Lung (tissue), 12 donors: ENCODE data around the gene ESRRB. TPM values are rescaled to one million over a fixed set of nuclear protein-coding genes. Genes with fewer than 3 reads are reported as not detected.
A peak's percentile ranks its signal among the peaks of the same experiment; 100 is the strongest.

ENCODE experiments used
- ATAC-seq: fragments of 200-7000 bp; cut with Tn5 transposase; one replicate; pipeline ENCODE4 v1.9.1; 2020; ENCODE audit warnings: moderate number of reproducible peaks; ENCODE audit not compliant: insufficient read depth, low FRiP score
- DNase-seq, 3 donors: peaks; one replicate each; pipeline ENCODE4 v3.0.0-alpha.2; 2013 to 2017
- H3K27ac ChIP-seq, 2 donors: one replicate each; pipeline ENCODE4 v1.5.1; 2013; ENCODE audit warnings: mild to moderate bottlenecking in 2 of 2, moderate library complexity in 2 of 2, control low read depth in 1 of 2, inconsistent platforms in 1 of 2, low read depth in 1 of 2, low read length in 1 of 2
- H3K27me3 ChIP-seq, 3 donors: one replicate each; pipeline ENCODE4 v1.5.1; 2013; ENCODE audit warnings: low read length in 2 of 3; ENCODE audit not compliant: control insufficient read depth in 3 of 3, insufficient read depth in 3 of 3
- H3K36me3 ChIP-seq, 4 donors: one replicate each; pipeline ENCODE4 v1.5.1; 2013; ENCODE audit warnings: low read length in 4 of 4, mild to moderate bottlenecking in 1 of 4, moderate library complexity in 1 of 4; ENCODE audit not compliant: control insufficient read depth in 4 of 4, insufficient read depth in 4 of 4
- H3K4me1 ChIP-seq, 5 donors: one replicate each; pipeline ENCODE4 v1.5.1; 2013; ENCODE audit warnings: low read length in 5 of 5, mild to moderate bottlenecking in 2 of 5, moderate library complexity in 1 of 5; ENCODE audit not compliant: control insufficient read depth in 5 of 5, insufficient read depth in 5 of 5
- H3K4me3 ChIP-seq: one replicate; pipeline ENCODE4 v1.5.1; 2013; ENCODE audit warnings: mild to moderate bottlenecking, control low read depth, moderate library complexity
- H3K9ac ChIP-seq, 2 donors: one replicate each; pipeline ENCODE4 v1.5.1; 2013; ENCODE audit warnings: low read length in 2 of 2, control low read depth in 1 of 2; ENCODE audit not compliant: insufficient read depth in 1 of 2
- H3K9me3 ChIP-seq, 4 donors: one replicate each; pipeline ENCODE4 v1.5.1; 2013; ENCODE audit warnings: low read length in 3 of 4, mild to moderate bottlenecking in 1 of 4, moderate library complexity in 1 of 4; ENCODE audit not compliant: control insufficient read depth in 4 of 4, insufficient read depth in 3 of 4
- CTCF ChIP-seq: IDR thresholded peaks from 2 replicates; pipeline ENCODE4 v1.5.1; 2012; ENCODE audit warnings: mild to moderate bottlenecking; ENCODE audit errors: control extremely low read depth, extremely low read depth
- WGBS, 2 donors: extraction: QIAGEN DNeasy Blood & Tissue Kit; methylation state at CpG; one replicate each; pipeline ENCODE4 v1.1.7; 2013; 5-methylcytosine and 5-hydroxymethylcytosine counted together
- polyA plus RNA-seq, 2 donors: library from polyadenylated mRNA; stranded (reverse); fragments of 200-250 nt; gene quantifications; one replicate each; pipeline ENCODE4 v1.2.1, GENCODE V29; 2013
- total RNA-seq, 2 donors: library from RNA; depleted of rRNA in 1 of 2; stranded (reverse); fragments of >200 nt in 1 of 2; gene quantifications; one replicate each; pipeline ENCODE4 v1.2.1, GENCODE V29; 2014 to 2021
- donor health status: control.
- donor health status: control.
- donor health status: Bipolar disorder and iron deficiency.
- donor health status: healthy.
- donor health status: DM: yes; HTN: yes; CAD: no.

The ESRRB gene
- total and polyA plus RNA-seq, 4 donors = 0.02 to 0.26 (median 0.18) TPM

GRCh38 chr14:76346391-76347160 lies 29.4 kb upstream of the ESRRB start:
- WGBS, 2 donors = 62 to 65% methylated on average over 8 of the region's 8 CpGs
- H3K4me3 ChIP-seq = no peak overlapping the region
- H3K4me1 ChIP-seq = no peaks in the 10 kb centered on the region
- H3K9me3 ChIP-seq = peaks cover 0 to 3% (median 0%) of the 10 kb centered on the region in 4 donors
- DNase-seq (peak; percentile 46 to 68 (median 46)), ATAC-seq (no peak)
- TF ChIP-seq CTCF = no peak
- H3K9ac ChIP-seq = no peak overlapping the region
- H3K36me3 ChIP-seq = no peaks in the 10 kb centered on the region
- H3K27me3 ChIP-seq = no peaks in the 10 kb centered on the region
- no peak overlapping the region for H3K27ac ChIP-seq

- TF ChIP-seq CTCF = no peak
- H3K9me3 ChIP-seq = no peaks in the 10 kb centered on the region
- H3K9ac ChIP-seq = no peak overlapping the region
- no peaks in the 10 kb centered on the region for H3K36me3 ChIP-seq
- ATAC-seq = peak; percentile 13
- H3K27ac ChIP-seq = no peak overlapping the region
- no peak overlapping the region for H3K4me3 ChIP-seq
- no peaks in the 10 kb centered on the region for H3K27me3 ChIP-seq
- peak in 2 of 3 donors; percentile 6 to 31 for DNase-seq
- H3K4me1 ChIP-seq = peaks cover 0 to 14% (median 0%) of the 10 kb centered on the region in 5 donors
- WGBS, 2 donors = 58 to 60% methylated on average over 8 of the region's 8 CpGs
These were observed 27.0 kb upstream of the ESRRB start for GRCh38 chr14:76348898-76349297.

- ATAC-seq (no peak), DNase-seq (no peak)
- peaks cover 0 to 14% (median 0%) of the 10 kb centered on the region in 5 donors for H3K4me1 ChIP-seq
- no peaks in the 10 kb centered on the region for H3K9me3 ChIP-seq
- WGBS, 2 donors = 78 to 79% methylated on average over 4 of the region's 4 CpGs
- no peaks in the 10 kb centered on the region for H3K36me3 ChIP-seq
- no peak overlapping the region for H3K9ac ChIP-seq
- no peak overlapping the region for H3K4me3 ChIP-seq
- H3K27me3 ChIP-seq = no peaks in the 10 kb centered on the region
- TF ChIP-seq CTCF = no peak
- no peak overlapping the region for H3K27ac ChIP-seq
These were observed 25.9 kb upstream of the ESRRB start for GRCh38 chr14:76349993-76350392.
